HG03378 (cell line): ENCODE results near the gene SLC16A3.
"Not testable (repeated sequence)": the region's sequence is repeated elsewhere in the genome, so short reads cannot be mapped to it uniquely, and the experiment has no call there.

Experiments
- ATAC-seq: cut with Tn5 transposase; IDR thresholded peaks from one replicate; pipeline ENCODE4 v1.9.1; 2021; ENCODE audit warnings: mild to moderate bottlenecking, moderate library complexity; ENCODE audit not compliant: unreplicated experiment

The SLC16A3 gene

GRCh38 chr17:82245134-82246039 is 16.5 kb downstream of the SLC16A3 start:
- ATAC-seq, result no peak

GRCh38 chr17:82246040-82246364 is 17.2 kb downstream of the SLC16A3 start:
- ATAC-seq, result no peak

GRCh38 chr17:82246365-82247181 is 17.7 kb downstream of the SLC16A3 start:
- ATAC-seq, result no peak

GRCh38 chr17:82247182-82247823 is 18.5 kb downstream of the SLC16A3 start:
- ATAC-seq, result no peak

GRCh38 chr17:82247856-82248671 is 19.2 kb downstream of the SLC16A3 start:
- ATAC-seq, result no peak

GRCh38 chr17:82248815-82249674 is 20.2 kb downstream of the SLC16A3 start:
- ATAC-seq, result no peak

GRCh38 chr17:82249896-82250581 is 21.2 kb downstream of the SLC16A3 start:
- no peak for ATAC-seq

GRCh38 chr17:82250868-82251500 is 22.1 kb downstream of the SLC16A3 start:
- ATAC-seq, result no peak

- no peak for ATAC-seq
Observed at GRCh38 chr17:82252511-82253178, 23.8 kb downstream of the SLC16A3 start.

- no peak for ATAC-seq
Observed at GRCh38 chr17:82253179-82253544, 24.3 kb downstream of the SLC16A3 start.

- ATAC-seq, result not testable (repeated sequence)
Observed at GRCh38 chr17:82254096-82254495, 25.3 kb downstream of the SLC16A3 start.

GRCh38 chr17:82254746-82255145 is 25.9 kb downstream of the SLC16A3 start:
- not testable (repeated sequence) for ATAC-seq

- no peak for ATAC-seq
Observed at GRCh38 chr17:82255402-82255972, 26.6 kb downstream of the SLC16A3 start.

- ATAC-seq, result no peak
Observed at GRCh38 chr17:82256242-82256885, 27.5 kb downstream of the SLC16A3 start.

- ATAC-seq, result no peak
Observed at GRCh38 chr17:82257473-82257872, 28.6 kb downstream of the SLC16A3 start.

GRCh38 chr17:82258555-82258954 is 29.7 kb downstream of the SLC16A3 start:
- no peak for ATAC-seq
